ENCODE results near the gene CSF3.

The CSF3 gene

DNA sequence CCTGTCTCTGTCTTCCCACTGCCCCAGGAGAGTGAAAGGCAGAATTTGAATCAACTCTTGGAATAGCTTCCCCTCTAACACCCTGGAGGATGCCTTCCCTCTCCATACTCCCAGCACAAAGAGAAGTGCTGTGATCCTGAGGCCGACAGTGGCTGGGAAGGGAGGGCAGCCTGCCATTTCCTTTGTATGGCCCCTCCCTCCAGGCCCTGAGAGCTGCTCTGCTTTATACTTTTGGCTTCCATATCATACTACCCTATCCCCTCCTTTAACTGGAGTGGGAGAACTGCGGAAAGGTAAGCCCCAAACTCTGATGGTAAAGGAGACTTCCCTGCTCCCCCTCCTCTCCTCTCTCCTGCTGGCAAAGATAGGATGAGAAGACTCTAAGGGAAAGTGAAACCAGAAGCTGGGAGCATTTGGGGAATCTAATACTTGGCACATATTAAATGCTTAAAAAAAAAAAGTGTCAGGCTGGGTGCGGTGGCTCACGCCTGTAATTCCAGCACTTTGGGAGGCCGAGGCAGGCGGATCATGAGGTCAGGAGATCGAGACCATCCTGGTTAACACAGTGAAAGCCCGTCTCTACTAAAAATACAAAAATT, 43.0 kb downstream of the CSF3 start:
- no peak overlapping the region for H3K27ac ChIP-seq
- peaks cover 2% of the 10 kb centered on the region for H3K36me3 ChIP-seq
- no peak for DNase-seq
- H3K9me3 ChIP-seq (ENCODE audit: severe bottlenecking), result no peaks in the 10 kb centered on the region
- H3K27me3 ChIP-seq (ENCODE audit: insufficient read depth, low read depth, severe bottlenecking), result no peaks in the 10 kb centered on the region
- TF ChIP-seq, protein P1, sequence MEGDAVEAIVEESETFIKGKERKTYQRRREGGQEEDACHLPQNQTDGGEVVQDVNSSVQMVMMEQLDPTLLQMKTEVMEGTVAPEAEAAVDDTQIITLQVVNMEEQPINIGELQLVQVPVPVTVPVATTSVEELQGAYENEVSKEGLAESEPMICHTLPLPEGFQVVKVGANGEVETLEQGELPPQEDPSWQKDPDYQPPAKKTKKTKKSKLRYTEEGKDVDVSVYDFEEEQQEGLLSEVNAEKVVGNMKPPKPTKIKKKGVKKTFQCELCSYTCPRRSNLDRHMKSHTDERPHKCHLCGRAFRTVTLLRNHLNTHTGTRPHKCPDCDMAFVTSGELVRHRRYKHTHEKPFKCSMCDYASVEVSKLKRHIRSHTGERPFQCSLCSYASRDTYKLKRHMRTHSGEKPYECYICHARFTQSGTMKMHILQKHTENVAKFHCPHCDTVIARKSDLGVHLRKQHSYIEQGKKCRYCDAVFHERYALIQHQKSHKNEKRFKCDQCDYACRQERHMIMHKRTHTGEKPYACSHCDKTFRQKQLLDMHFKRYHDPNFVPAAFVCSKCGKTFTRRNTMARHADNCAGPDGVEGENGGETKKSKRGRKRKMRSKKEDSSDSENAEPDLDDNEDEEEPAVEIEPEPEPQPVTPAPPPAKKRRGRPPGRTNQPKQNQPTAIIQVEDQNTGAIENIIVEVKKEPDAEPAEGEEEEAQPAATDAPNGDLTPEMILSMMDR (IDR thresholded peaks at IDR 0.05; ENCODE audit: low read depth, low read length), result no peak
- H3K4me3 ChIP-seq (ENCODE audit: low read depth, low read length), result no peak overlapping the region

DNA sequence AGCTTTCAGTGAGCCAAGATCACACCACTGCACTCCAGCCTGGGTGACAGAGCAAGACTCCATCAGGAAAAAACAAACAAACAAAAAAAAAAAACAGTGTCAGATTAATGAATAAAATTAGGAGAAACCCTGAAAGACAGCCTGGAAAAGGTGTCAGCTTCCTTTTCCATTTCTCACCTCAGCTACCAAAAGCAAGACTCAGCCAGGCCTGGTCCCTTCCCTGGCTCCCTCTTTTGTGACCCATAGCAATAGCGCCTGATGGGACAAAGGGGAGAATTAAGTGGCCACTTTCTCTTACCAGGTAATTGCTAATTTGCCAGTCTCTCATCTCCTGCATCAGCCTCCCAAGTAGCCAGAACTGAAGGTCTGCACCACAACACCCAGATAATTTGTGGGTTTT, 43.6 kb downstream of the CSF3 start:
- DNase-seq, result no peak
- TF ChIP-seq, protein P1 (IDR thresholded peaks at IDR 0.05; ENCODE audit: low read depth, low read length), result no peak
- H3K9me3 ChIP-seq (ENCODE audit: severe bottlenecking), result no peaks in the 10 kb centered on the region
- H3K36me3 ChIP-seq, result no peaks in the 10 kb centered on the region; the same call in 1 of the 2 replicates
- H3K27me3 ChIP-seq (ENCODE audit: insufficient read depth, low read depth, severe bottlenecking), result no peaks in the 10 kb centered on the region
- no peak overlapping the region for H3K27ac ChIP-seq
- H3K4me3 ChIP-seq (ENCODE audit: low read depth, low read length), result no peak overlapping the region

DNA sequence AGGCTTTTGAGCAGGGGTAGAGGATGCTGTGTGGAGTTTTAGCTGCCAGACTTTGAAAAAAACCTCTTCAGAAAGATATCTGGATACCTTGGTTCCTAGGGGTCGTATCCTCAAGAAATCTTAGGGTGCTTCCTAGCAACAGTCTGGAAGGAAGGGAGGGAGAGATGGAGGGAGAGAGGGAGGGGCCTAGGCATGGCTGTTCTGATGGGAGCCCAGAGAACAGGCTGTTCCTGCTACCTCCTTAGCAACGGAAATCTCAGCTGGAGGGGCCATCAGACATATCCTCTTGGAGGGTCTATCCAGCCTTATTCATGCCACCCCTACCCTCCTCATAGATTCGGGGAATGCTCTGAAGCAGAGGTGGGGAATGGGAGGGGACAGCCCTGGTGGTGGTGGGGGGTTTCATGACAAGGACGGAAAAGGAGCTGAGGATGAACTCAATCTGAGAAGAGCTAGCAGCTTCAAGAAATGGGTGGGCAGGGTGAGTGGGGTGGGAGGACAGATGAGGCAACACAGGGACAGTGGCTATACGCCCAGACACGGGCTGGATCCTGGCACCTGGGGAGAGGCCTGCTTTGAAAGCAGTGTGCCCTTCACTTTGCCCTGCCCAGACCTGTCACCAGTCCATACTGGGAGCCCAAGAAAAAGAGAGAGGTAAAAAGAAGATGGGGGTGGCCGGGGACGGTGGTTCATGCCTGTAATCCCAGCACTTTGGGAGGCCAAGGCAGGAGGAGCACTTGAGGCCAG, 44.7 kb downstream of the CSF3 start:
- DNase-seq, result no peak
- Histone ChIP-seq H3K27ac (no peak overlapping the region), H3K36me3 (no peaks in the 10 kb centered on the region; the same call in 1 of the 2 replicates), H3K27me3 (ENCODE audit: insufficient read depth, low read depth, severe bottlenecking) (no peaks in the 10 kb centered on the region), H3K9me3 (ENCODE audit: severe bottlenecking) (no peaks in the 10 kb centered on the region), H3K4me3 (ENCODE audit: low read depth, low read length) (no peak overlapping the region)
- TF ChIP-seq, protein P1 (IDR thresholded peaks at IDR 0.05; ENCODE audit: low read depth, low read length), result no peak

DNA sequence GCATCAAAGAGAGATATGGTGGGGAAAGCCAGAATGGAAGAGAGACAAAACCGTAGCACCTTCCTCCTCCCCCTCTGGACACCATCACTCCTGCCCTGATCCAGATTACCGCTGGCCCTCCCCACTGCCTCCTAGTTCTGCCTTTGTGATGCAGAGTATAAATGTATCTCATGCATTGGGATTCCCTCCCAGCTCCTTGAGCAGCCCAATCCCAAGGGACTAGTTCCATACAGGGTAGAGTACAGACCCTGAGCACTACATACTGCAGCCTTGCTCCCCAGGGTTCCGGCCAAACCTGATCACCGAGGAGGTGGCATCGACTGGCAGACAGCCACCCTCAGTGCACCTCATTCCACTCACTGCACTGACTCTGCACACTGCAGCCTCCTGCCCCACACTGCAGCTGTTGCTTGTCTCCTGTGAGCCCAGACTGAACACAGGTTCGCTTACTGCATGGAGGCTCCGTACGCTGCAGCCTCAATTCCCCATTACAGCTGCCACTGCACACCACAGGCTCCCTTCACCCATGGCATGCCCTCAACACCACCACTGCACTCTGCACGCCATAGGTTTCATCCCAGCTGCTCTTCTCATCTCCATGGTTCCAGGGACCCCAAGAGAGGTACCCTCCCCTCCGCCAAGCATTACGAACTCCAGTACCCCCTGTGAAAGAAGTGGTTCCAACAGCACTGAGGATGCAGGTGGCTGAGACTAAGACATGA, 45.8 kb downstream of the CSF3 start:
- Histone ChIP-seq H3K36me3 (no peaks in the 10 kb centered on the region; the same call in 1 of the 2 replicates), H3K27ac (no peak overlapping the region), H3K27me3 (ENCODE audit: insufficient read depth, low read depth, severe bottlenecking) (no peaks in the 10 kb centered on the region), H3K9me3 (ENCODE audit: severe bottlenecking) (no peaks in the 10 kb centered on the region), H3K4me3 (ENCODE audit: low read depth, low read length) (no peak overlapping the region)
- TF ChIP-seq, protein P1 (IDR thresholded peaks at IDR 0.05; ENCODE audit: low read depth, low read length), result no peak
- DNase-seq, result no peak

DNA sequence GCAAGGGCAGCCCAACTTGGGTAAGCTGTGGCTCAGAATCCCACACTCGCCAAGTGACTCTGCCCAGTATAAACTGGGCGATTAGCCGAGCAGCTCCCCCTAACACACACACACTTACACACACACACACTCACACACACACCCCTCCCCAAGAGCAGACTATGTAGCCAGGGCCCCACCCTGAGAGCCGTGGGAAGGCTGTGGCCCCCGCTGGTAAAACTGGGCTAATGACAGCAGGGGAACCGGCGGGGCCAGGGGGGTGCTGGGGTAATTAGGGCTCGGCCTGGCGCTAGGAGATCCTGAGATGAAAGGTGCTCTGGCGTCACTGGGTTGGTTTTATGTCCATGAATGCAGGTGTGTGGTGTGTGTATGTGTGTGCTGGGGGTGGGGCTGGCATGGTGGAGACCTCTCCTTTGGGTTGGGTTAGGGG, 46.4 kb downstream of the CSF3 start:
- TF ChIP-seq, protein P1 (IDR thresholded peaks at IDR 0.05; ENCODE audit: low read depth, low read length), result no peak
- no peak for DNase-seq
- H3K4me3 ChIP-seq (ENCODE audit: low read depth, low read length), result no peak overlapping the region

More for the DNA sequence above, 46.4 kb downstream of the CSF3 start:
- Histone ChIP-seq H3K27me3 (ENCODE audit: insufficient read depth, low read depth, severe bottlenecking) (no peaks in the 10 kb centered on the region), H3K9me3 (ENCODE audit: severe bottlenecking) (no peaks in the 10 kb centered on the region), H3K36me3 (no peaks in the 10 kb centered on the region; the same call in 1 of the 2 replicates), H3K27ac (no peak overlapping the region)
